Measurements from ENCODE around the gene ZNF142. TPM values are rescaled to one million over a fixed set of nuclear protein-coding genes. Genes with fewer than 3 reads are reported as not detected.
A peak's percentile ranks its signal among the peaks of the same experiment; 100 is the strongest.

ZNF142 gene
- total RNA-seq, 1 experiment from 2014 or later: 31.3 TPM

GRCh38 chr2:218648787-218649100, 10.7 kb downstream of the ZNF142 start:
- H3K27me3 ChIP-seq (ENCODE audit: control insufficient read depth, insufficient read depth, low read length): no peaks in the 10 kb centered on the region
- in situ Hi-C loops (cut with HindIII; ENCODE audit: low pct_unique_long_range_greater_than_20kb, low sequenced_read_pairs) (no loop called here), intact Hi-C loops (cut with micrococcal nuclease; ENCODE audit: unreplicated experiment) (no loop called here)
- no peak for DNase-seq (ENCODE audit: low read depth, low spot score)
- TF ChIP-seq TCF7L2 (IDR thresholded peaks at IDR 0.05; ENCODE audit: low read depth, low read length): no peak
- TF ChIP-seq SIN3A (IDR thresholded peaks at IDR 0.05; ENCODE audit: borderline replicate concordance, insufficient read depth, low read depth, low read length): no peak
- no peak for TF ChIP-seq REST (IDR thresholded peaks at IDR 0.05; ENCODE audit: insufficient read depth in 1 of 2, low read depth in 2 of 2, low read length in 1 of 2)
- TF ChIP-seq CTCF (IDR thresholded peaks at IDR 0.05): no peak; the same call in none of the 2 replicates
- no peak for TF ChIP-seq POLR2AphosphoS5 (IDR thresholded peaks at IDR 0.05; ENCODE audit: low read depth, low read length)
- ChIA-PET POLR2A (no interaction called here), CTCF (interaction anchor here (0.5 to 0.6 kb wide), 2 partner anchors 120 to 246 kb away, joined by 3 to 4 read pairs; no protein-coding TSS in a partner anchor)
- H3K4me1 ChIP-seq (ENCODE audit: control insufficient read depth, insufficient read depth, low read length): no peaks in the 10 kb centered on the region
- peak; percentile 13; the same call in 1 of the 2 replicates for ATAC-seq
- H3K9me3 ChIP-seq (ENCODE audit: control insufficient read depth, insufficient read depth, low read depth, low read length): no peaks in the 10 kb centered on the region
- no peak overlapping the region for H3K4me3 ChIP-seq (ENCODE audit: low read depth in 2 of 2, low read length in 2 of 2)
- peaks cover 17% of the 10 kb centered on the region for H3K36me3 ChIP-seq (ENCODE audit: control insufficient read depth, insufficient read depth, low read length)
- H3K27ac ChIP-seq (ENCODE audit: low read length): no peak overlapping the region
- BruUV-seq (replicated peaks): no TSS peak

- Histone ChIP-seq H3K36me3 (ENCODE audit: control insufficient read depth, insufficient read depth, low read length) (peaks cover 17% of the 10 kb centered on the region), H3K27ac (ENCODE audit: low read length) (no peak overlapping the region), H3K9me3 (ENCODE audit: control insufficient read depth, insufficient read depth, low read depth, low read length) (no peaks in the 10 kb centered on the region), H3K27me3 (ENCODE audit: control insufficient read depth, insufficient read depth, low read length) (no peaks in the 10 kb centered on the region), H3K4me3 (ENCODE audit: low read depth in 2 of 2, low read length in 2 of 2) (no peak overlapping the region), H3K4me1 (ENCODE audit: control insufficient read depth, insufficient read depth, low read length) (no peaks in the 10 kb centered on the region)
- TF ChIP-seq CTCF (IDR thresholded peaks at IDR 0.05) (peak; percentile 91), REST (IDR thresholded peaks at IDR 0.05; ENCODE audit: insufficient read depth in 1 of 2, low read depth in 2 of 2, low read length in 1 of 2) (no peak)
- ChIA-PET POLR2A (no interaction called here), CTCF (interaction anchor here (0.6 to 1.0 kb wide), 3 partner anchors 11 to 119 kb away, joined by 3 to 5 read pairs (median 4); partner anchors contain the start of genes BCS1L and ZNF142)
- no TSS peak for BruUV-seq (replicated peaks)
- intact Hi-C loops (cut with micrococcal nuclease; ENCODE audit: unreplicated experiment): no loop called here
- in situ Hi-C loops (cut with HindIII; ENCODE audit: low pct_unique_long_range_greater_than_20kb, low sequenced_read_pairs): no loop called here
- ATAC-seq (peak; percentile 81), DNase-seq (ENCODE audit: low read depth, low spot score) (peak; percentile 61)
Observed at GRCh38 chr2:218648088-218648786, 11.2 kb downstream of the ZNF142 start.

Measured in Panc1 (cell line).